ENCODE results near the gene COL9A1.

DNA sequence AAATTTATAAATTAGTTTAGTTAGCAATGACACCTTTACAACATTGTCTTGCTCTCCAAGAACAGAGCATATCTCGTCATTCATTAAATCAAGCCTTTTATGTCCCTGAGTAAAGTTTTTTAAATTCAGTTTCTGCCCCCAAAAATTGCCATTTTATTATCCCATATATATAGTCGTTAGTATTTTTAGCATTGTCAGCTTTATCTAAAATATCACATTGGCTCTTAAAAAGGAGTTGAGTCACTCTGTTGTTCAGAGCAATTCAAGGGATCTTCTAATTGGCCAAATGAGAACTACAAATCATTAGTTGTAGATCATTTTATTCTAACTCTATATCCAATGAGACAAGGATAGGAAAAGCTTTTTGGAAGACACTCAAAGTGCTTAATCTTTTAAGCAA is 127.1 kb downstream of the COL9A1 start:
- TF ChIP-seq, protein P1, sequence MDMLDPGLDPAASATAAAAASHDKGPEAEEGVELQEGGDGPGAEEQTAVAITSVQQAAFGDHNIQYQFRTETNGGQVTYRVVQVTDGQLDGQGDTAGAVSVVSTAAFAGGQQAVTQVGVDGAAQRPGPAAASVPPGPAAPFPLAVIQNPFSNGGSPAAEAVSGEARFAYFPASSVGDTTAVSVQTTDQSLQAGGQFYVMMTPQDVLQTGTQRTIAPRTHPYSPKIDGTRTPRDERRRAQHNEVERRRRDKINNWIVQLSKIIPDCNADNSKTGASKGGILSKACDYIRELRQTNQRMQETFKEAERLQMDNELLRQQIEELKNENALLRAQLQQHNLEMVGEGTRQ (IDR thresholded peaks at IDR 0.05) = no peak
- TF ChIP-seq EP300 (IDR thresholded peaks at IDR 0.05) (no peak), FOSL2 (IDR thresholded peaks at IDR 0.05) (no peak), FOSL2 (CRISPR knock-in tag; IDR thresholded peaks at IDR 0.05) (no peak), CEBPB (IDR thresholded peaks at IDR 0.05) (no peak), POLR2AphosphoS2 (conservative IDR thresholded peaks at IDR 0.05; ENCODE audit: low read length) (no peak)
- TF ChIP-seq, protein P2, sequence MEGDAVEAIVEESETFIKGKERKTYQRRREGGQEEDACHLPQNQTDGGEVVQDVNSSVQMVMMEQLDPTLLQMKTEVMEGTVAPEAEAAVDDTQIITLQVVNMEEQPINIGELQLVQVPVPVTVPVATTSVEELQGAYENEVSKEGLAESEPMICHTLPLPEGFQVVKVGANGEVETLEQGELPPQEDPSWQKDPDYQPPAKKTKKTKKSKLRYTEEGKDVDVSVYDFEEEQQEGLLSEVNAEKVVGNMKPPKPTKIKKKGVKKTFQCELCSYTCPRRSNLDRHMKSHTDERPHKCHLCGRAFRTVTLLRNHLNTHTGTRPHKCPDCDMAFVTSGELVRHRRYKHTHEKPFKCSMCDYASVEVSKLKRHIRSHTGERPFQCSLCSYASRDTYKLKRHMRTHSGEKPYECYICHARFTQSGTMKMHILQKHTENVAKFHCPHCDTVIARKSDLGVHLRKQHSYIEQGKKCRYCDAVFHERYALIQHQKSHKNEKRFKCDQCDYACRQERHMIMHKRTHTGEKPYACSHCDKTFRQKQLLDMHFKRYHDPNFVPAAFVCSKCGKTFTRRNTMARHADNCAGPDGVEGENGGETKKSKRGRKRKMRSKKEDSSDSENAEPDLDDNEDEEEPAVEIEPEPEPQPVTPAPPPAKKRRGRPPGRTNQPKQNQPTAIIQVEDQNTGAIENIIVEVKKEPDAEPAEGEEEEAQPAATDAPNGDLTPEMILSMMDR (IDR thresholded peaks at IDR 0.05) = no peak
- TF ChIP-seq, protein P3, sequence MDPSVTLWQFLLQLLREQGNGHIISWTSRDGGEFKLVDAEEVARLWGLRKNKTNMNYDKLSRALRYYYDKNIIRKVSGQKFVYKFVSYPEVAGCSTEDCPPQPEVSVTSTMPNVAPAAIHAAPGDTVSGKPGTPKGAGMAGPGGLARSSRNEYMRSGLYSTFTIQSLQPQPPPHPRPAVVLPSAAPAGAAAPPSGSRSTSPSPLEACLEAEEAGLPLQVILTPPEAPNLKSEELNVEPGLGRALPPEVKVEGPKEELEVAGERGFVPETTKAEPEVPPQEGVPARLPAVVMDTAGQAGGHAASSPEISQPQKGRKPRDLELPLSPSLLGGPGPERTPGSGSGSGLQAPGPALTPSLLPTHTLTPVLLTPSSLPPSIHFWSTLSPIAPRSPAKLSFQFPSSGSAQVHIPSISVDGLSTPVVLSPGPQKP (IDR thresholded peaks at IDR 0.05; ENCODE audit: low read depth, low read length) = no peak
